ENCODE data around the gene BTBD16.
A peak's percentile ranks its signal among the peaks of the same experiment; 100 is the strongest.

BTBD16 gene

DNA sequence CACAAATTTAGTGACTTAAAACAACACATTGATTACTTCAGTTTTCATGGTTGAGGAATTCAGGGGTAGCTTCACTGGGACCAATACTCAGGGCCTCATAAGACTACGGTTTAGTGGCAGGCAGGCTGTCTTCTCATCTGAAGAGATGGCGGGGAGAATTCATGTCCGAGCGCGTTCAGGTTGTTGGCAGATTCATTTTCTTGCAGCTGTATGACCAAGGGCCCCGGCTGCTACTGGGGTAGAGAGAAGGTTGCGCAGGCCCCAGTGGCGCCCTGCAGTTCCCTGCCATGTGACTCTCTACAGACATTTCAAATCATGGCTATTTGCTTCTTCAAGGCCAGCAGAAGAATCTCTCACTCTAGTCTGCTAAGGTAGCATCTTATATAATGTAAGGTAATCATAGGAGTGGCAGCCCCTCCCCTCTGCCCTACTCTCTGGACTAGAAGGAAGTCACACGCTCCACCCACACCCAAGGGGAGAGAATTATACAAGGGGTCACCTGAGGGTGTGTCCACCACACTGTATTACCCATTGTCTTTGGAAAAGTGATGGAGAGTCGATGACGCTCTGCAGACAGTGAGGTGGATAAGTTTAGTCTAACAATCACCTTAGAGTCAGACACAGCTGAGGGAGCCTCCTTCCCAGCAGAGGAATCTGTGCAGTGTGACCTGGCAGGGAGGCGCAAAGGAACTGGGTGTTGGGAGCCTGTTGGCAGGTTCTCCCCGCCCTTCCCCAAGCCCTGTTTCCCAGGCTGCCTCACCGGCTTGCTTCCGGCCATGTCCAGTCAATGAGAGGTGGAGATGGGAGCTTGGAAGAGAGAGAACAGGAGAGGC lies 67.7 kb downstream of the BTBD16 start:
- Histone ChIP-seq H3K36me3 (no peaks in the 10 kb centered on the region), H3K27ac (no peak overlapping the region)
- no peak for DNase-seq

DNA sequence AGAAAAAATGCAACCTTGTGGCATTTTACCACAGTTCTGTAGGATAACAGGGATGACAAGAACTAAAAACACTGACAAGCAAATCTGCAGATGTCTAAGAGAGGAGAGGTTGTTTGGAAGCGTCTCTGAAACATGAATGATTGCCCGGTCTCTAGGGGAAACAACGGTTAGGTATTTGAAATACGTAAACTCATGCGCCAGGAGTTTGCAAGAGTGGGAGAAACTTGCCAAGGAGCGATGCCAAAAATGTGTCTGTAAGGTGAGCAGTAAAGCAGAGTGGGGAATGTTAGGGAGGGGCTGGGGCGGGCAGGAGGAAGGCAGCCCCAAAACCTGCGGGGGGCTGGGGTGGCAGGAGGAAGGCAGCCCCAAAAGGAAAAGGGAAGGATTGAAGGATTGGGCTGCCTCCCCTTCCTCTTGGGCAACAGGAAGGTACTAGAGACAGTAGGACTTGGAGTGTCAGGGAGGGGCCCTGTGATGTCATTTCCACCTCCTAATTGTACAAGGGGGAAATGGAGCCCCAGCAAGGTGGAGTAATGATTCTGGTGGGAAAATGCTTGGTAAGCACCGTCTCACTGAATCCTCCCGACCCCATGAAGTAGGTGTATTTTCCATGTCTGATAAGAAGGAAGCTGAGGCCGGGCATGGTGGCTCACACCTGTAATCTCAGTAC lies 70.2 kb downstream of the BTBD16 start:
- TF ChIP-seq, protein P1, sequence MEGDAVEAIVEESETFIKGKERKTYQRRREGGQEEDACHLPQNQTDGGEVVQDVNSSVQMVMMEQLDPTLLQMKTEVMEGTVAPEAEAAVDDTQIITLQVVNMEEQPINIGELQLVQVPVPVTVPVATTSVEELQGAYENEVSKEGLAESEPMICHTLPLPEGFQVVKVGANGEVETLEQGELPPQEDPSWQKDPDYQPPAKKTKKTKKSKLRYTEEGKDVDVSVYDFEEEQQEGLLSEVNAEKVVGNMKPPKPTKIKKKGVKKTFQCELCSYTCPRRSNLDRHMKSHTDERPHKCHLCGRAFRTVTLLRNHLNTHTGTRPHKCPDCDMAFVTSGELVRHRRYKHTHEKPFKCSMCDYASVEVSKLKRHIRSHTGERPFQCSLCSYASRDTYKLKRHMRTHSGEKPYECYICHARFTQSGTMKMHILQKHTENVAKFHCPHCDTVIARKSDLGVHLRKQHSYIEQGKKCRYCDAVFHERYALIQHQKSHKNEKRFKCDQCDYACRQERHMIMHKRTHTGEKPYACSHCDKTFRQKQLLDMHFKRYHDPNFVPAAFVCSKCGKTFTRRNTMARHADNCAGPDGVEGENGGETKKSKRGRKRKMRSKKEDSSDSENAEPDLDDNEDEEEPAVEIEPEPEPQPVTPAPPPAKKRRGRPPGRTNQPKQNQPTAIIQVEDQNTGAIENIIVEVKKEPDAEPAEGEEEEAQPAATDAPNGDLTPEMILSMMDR (IDR thresholded peaks at IDR 0.05; ENCODE audit: low read depth, low read length), result no peak
- no peak overlapping the region for H3K27ac ChIP-seq
- DNase-seq, result no peak
- H3K9me3 ChIP-seq (ENCODE audit: severe bottlenecking), result no peaks in the 10 kb centered on the region
- no peak overlapping the region for H3K4me3 ChIP-seq (ENCODE audit: low read depth, low read length)
- H3K36me3 ChIP-seq, result no peaks in the 10 kb centered on the region
- no peaks in the 10 kb centered on the region for H3K27me3 ChIP-seq (ENCODE audit: insufficient read depth, low read depth, severe bottlenecking)

More for the DNA sequence above, 67.7 kb downstream of the BTBD16 start:
- H3K4me3 ChIP-seq (ENCODE audit: low read depth, low read length), result no peak overlapping the region
- no peaks in the 10 kb centered on the region for H3K27me3 ChIP-seq (ENCODE audit: insufficient read depth, low read depth, severe bottlenecking)
- H3K9me3 ChIP-seq (ENCODE audit: severe bottlenecking), result no peaks in the 10 kb centered on the region
- TF ChIP-seq, protein P1 (IDR thresholded peaks at IDR 0.05; ENCODE audit: low read depth, low read length), result no peak

DNA sequence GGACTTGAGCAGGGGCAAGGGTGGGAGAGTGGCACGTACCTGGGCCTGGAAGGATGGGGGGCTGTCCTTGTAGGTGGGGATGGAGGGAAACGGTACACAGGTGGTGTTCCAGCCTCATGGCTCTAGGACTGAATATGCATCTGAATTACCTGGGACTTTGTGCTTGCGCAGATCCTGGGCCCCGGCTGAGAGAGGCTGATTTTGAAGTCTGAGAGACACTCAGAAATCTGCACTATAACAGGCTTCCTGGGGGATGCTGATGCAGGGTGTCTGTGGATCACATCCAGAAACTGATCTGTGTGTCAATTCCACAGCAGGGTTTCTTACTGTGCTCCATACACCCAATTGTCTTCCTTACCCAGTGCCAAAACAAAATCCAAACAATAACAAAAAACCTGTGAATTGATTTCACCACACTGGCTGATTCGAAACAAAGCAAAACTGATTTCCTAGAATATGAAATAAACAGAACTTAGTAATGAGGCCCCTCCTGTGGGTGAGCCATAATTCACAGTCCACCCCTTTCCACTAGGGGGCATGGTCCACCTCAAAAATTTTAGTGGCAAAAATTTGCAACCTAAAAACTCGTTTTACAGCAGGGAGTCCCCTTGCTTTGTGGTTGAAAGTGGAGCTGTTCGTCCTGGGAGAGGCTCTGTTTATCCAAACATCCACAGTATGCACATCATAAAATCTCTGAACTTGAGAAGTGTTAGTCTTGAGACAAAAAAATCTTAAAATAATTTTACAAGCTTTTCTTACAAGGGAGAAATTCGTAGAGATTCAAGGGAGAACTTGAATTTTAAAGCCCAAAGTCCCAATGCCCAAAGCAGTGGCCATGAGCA lies 71.4 kb downstream of the BTBD16 start:
- no peaks in the 10 kb centered on the region for H3K36me3 ChIP-seq
- peak; percentile 43 for DNase-seq
- H3K9me3 ChIP-seq (ENCODE audit: severe bottlenecking), result no peaks in the 10 kb centered on the region
- no peaks in the 10 kb centered on the region for H3K27me3 ChIP-seq (ENCODE audit: insufficient read depth, low read depth, severe bottlenecking)
- TF ChIP-seq, protein P1 (IDR thresholded peaks at IDR 0.05; ENCODE audit: low read depth, low read length), result peak; percentile 55
- no peak overlapping the region for H3K4me3 ChIP-seq (ENCODE audit: low read depth, low read length)
- no peak overlapping the region for H3K27ac ChIP-seq

DNA sequence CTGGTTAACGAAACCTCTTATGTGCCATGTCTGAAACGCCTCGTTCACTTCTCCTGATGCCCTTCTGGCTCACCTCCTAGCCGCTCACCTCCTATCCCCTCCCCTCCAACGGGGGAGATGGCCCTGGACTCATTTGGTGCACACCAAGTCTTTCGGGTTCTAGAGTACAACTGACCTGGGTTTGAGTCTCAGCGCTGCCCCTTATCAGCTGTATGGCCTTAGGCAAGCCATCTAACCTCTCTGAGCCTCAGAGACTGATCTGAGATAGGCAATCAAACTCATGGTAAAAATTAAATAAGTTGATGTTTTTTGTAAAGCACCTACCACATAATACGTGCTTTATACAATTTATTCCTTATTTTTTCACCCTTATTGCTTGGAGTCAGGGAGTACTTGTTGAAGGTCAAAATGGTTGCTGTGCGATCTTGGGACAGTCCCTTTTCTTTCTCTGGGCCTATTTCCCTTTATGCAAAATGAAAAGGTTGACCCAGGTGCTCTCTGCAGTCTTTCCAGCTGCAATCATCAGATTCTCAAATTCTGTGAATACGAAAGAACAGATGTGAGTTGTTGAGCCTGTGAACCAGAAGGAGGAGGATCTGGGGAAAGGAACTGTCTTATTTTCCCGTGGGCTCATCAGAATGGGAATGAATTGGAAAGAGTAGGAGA lies 72.2 kb downstream of the BTBD16 start:
- Histone ChIP-seq H3K36me3 (no peaks in the 10 kb centered on the region), H3K27me3 (ENCODE audit: insufficient read depth, low read depth, severe bottlenecking) (no peaks in the 10 kb centered on the region), H3K4me3 (ENCODE audit: low read depth, low read length) (no peak overlapping the region), H3K27ac (no peak overlapping the region), H3K9me3 (ENCODE audit: severe bottlenecking) (no peaks in the 10 kb centered on the region)
- TF ChIP-seq, protein P1 (IDR thresholded peaks at IDR 0.05; ENCODE audit: low read depth, low read length), result no peak
- DNase-seq, result no peak

DNA sequence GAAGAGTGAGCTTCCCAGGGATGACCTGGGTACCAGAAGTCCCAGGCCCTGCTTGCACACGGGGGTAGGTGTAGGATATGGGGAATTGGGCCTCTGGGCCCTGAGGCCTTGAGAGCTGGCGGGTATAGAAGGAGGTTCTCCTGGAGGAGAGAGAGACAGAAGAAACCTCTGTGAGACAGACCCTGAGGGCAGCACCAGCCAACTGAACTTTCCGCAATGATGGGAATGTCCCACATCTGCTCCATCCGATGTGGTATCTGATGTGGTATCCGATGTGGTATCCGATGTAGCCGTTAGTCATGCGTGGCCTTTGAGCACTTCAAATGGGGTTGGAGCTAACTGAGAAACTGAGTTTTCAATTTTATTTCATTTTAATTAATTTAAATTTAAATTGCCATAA lies 72.8 kb downstream of the BTBD16 start:
- no peaks in the 10 kb centered on the region for H3K36me3 ChIP-seq
- no peaks in the 10 kb centered on the region for H3K27me3 ChIP-seq (ENCODE audit: insufficient read depth, low read depth, severe bottlenecking)
- H3K27ac ChIP-seq, result no peak overlapping the region
- no peaks in the 10 kb centered on the region for H3K9me3 ChIP-seq (ENCODE audit: severe bottlenecking)
- no peak overlapping the region for H3K4me3 ChIP-seq (ENCODE audit: low read depth, low read length)
- TF ChIP-seq, protein P1 (IDR thresholded peaks at IDR 0.05; ENCODE audit: low read depth, low read length), result no peak
- DNase-seq, result no peak
